GM12878 (cell line): ENCODE data around the gene MEGF11. TPM values are rescaled to one million over a fixed set of nuclear protein-coding genes. Genes with fewer than 3 reads are reported as not detected.
"Not testable (repeated sequence)": the region's sequence is repeated elsewhere in the genome, so short reads cannot be mapped to it uniquely, and the experiment has no call there.

Experiments
- ATAC-seq: fragments of 200-7000 bp; cut with Tn5 transposase; 3 replicates; pipeline ENCODE4 v1.9.1; 2020; ENCODE audit warnings: mild to moderate bottlenecking, moderate library complexity
- BruUV-seq: library from RNA; stranded (reverse); fragments of 400-500 nt; replicated peaks from 2 replicates; lab custom pipeline; 2021; lab: Mats Ljungman, UMichigan
- CTCF ChIA-PET: fragments of 300-600 bp; sonication (Branson Sonifier 250); formaldehyde crosslinking; extraction: SDS; loops from one replicate; lab custom pipeline; 2021; ENCODE audit warnings: inconsistent platforms; lab: Yijun Ruan, JAX
- POLR2A ChIA-PET: fragments of 350-600 bp; formaldehyde crosslinking; extraction: SDS; loops from one replicate; lab custom pipeline; 2021; ENCODE audit warnings: inconsistent platforms; lab: Charles Lee
- RAD21 ChIA-PET: fragments of 300-600 bp; sonication (Branson Sonifier 250); formaldehyde crosslinking; loops from one replicate; lab custom pipeline; 2023; ENCODE audit warnings: antibody characterized with exemption; ENCODE audit not compliant: unreplicated experiment; lab: Charles Lee
- SMC1A ChIA-PET: fragments of 300-600 bp; sonication (Branson Sonifier 250); formaldehyde crosslinking; loops from one replicate; lab custom pipeline; 2023; ENCODE audit not compliant: unreplicated experiment, uncharacterized antibody; lab: Charles Lee
- DNase-seq: peaks from one replicate; pipeline ENCODE4 v3.0.0-alpha.2; 2011; ENCODE audit warnings: low read depth, low spot score
- FAIRE-seq: peaks from 3 replicates; lab custom pipeline; 2011; peaks lifted over from hg19 to GRCh38; lab: Jason Lieb, UNC
- H2AFZ ChIP-seq: 2 replicates; pipeline ENCODE4 v1.6.0; 2011; ENCODE audit warnings: low read depth, low read length, control low read depth; ENCODE audit not compliant: control insufficient read depth
- H3K27ac ChIP-seq: 2 replicates; pipeline ENCODE4 v1.5.1; 2011; ENCODE audit warnings: control low read depth; ENCODE audit not compliant: control insufficient read depth, insufficient read depth
- H3K27me3 ChIP-seq, 2 experiments: replicated peaks in 1 of 2; 2 replicates each; pipeline versions ENCODE4 v1.6.0 to v1.6.1; 2011; ENCODE audit warnings: low read length in 1 of 2; ENCODE audit not compliant: control insufficient read depth in 2 of 2, insufficient read depth in 2 of 2
- H3K36me3 ChIP-seq, 2 experiments: 2 replicates each; pipeline ENCODE4 v1.5.1; 2011; ENCODE audit warnings: low read length in 1 of 2; ENCODE audit not compliant: control insufficient read depth in 2 of 2, insufficient read depth in 2 of 2
- H3K4me1 ChIP-seq: 2 replicates; pipeline ENCODE4 v1.6.1; 2011; ENCODE audit warnings: mild to moderate bottlenecking, low read length, moderate library complexity, mixed read lengths; ENCODE audit not compliant: control insufficient read depth, insufficient read depth
- H3K4me2 ChIP-seq: 2 replicates; pipeline ENCODE4 v1.6.0; 2011; ENCODE audit warnings: control low read depth; ENCODE audit not compliant: control insufficient read depth, insufficient read depth
- H3K4me3 ChIP-seq: fragments of 200-600 bp; sonication (generic); 2 replicates; pipeline ENCODE4 v1.5.1; 2016
- H3K79me2 ChIP-seq: 2 replicates; pipeline ENCODE4 v1.6.0; 2011; ENCODE audit warnings: low read length; ENCODE audit not compliant: control insufficient read depth, insufficient read depth
- H3K9ac ChIP-seq: 2 replicates; pipeline ENCODE4 v1.8.0; 2011; ENCODE audit warnings: low read length, control low read depth, mixed read lengths; ENCODE audit not compliant: control insufficient read depth, insufficient read depth
- H3K9me3 ChIP-seq: replicated peaks from 3 replicates; pipeline ENCODE4 v1.5.1; 2011; ENCODE audit warnings: mild to moderate bottlenecking, low read length; ENCODE audit not compliant: control insufficient read depth, insufficient read depth
- H4K20me1 ChIP-seq: 2 replicates; pipeline ENCODE4 v1.6.0; 2011; ENCODE audit not compliant: control insufficient read depth, insufficient read depth
- BACH1 ChIP-seq: fragments of 450-650 bp; IDR thresholded peaks from 2 replicates; pipeline ENCODE4 v1.6.1; 2017; ENCODE audit warnings: mild to moderate bottlenecking, borderline replicate concordance
- DPF2 ChIP-seq: fragments of 450-650 bp; IDR thresholded peaks from 2 replicates; pipeline ENCODE4 v1.6.1; 2017; ENCODE audit warnings: mild to moderate bottlenecking
- FOS ChIP-seq: IDR thresholded peaks from 3 replicates; pipeline ENCODE4 v1.6.1; 2011; ENCODE audit warnings: borderline replicate concordance; ENCODE audit not compliant: insufficient read length; ENCODE audit errors: extremely low read depth
- IKZF1 ChIP-seq: fragments of 450-650 bp; conservative IDR thresholded peaks from 2 replicates; pipeline ENCODE4 v1.6.1; 2017; ENCODE audit warnings: antibody characterized with exemption, mild to moderate bottlenecking
- IKZF2 ChIP-seq, 2 experiments: fragments of 450-650 bp; IDR thresholded peaks; 2 replicates each; pipeline ENCODE4 v1.6.1; 2017; ENCODE audit warnings: mild to moderate bottlenecking in 2 of 2, moderate library complexity in 2 of 2
- JUND ChIP-seq: IDR thresholded peaks from 2 replicates; pipeline ENCODE4 v1.6.1; 2012; ENCODE audit warnings: low read depth, mild to moderate bottlenecking, low read length, improper control_type of control experiment, moderate library complexity
- KDM1A ChIP-seq: fragments of 200-600 bp; sonication (generic); IDR thresholded peaks from 2 replicates; pipeline ENCODE4 v1.6.1; 2016; ENCODE audit warnings: borderline replicate concordance
- KLF5 ChIP-seq: fragments of 450-650 bp; IDR thresholded peaks from 2 replicates; pipeline ENCODE4 v1.6.1; 2014; ENCODE audit warnings: mild to moderate bottlenecking; ENCODE audit not compliant: partially characterized antibody
- LARP7 ChIP-seq: fragments of 450-650 bp; IDR thresholded peaks from 2 replicates; pipeline ENCODE4 v1.6.1; 2017; ENCODE audit warnings: mild to moderate bottlenecking
- MTA3 ChIP-seq: IDR thresholded peaks from 2 replicates; pipeline ENCODE4 v1.6.1; 2012; ENCODE audit warnings: low read length, inconsistent platforms, borderline replicate concordance
- NFYB ChIP-seq: IDR thresholded peaks from 2 replicates; pipeline ENCODE4 v1.6.1; 2011; ENCODE audit warnings: low read depth, mild to moderate bottlenecking, low read length, improper control_type of control experiment, moderate library complexity; ENCODE audit not compliant: insufficient read depth
- NR2C1 ChIP-seq: fragments of 450-650 bp; IDR thresholded peaks from 2 replicates; pipeline ENCODE4 v1.6.1; 2017; ENCODE audit warnings: antibody characterized with exemption, mild to moderate bottlenecking, moderate library complexity
- NR2F1 ChIP-seq: fragments of 450-650 bp; conservative IDR thresholded peaks from 2 replicates; pipeline ENCODE4 v1.6.1; 2017; ENCODE audit warnings: mild to moderate bottlenecking
- RAD51 ChIP-seq: fragments of 450-650 bp; IDR thresholded peaks from 2 replicates; pipeline ENCODE4 v1.6.1; 2016; ENCODE audit warnings: moderate library complexity, mild to moderate bottlenecking, inconsistent platforms
- SIX5 ChIP-seq: IDR thresholded peaks from 2 replicates; pipeline ENCODE4 v1.6.1; 2011; ENCODE audit warnings: mild to moderate bottlenecking, low read depth, low read length, moderate library complexity; ENCODE audit not compliant: severe bottlenecking
- SRF ChIP-seq, 2 experiments: IDR thresholded peaks; 2 replicates each; pipeline ENCODE4 v1.6.1; 2011; ENCODE audit warnings: low read depth in 2 of 2, low read length in 2 of 2, mild to moderate bottlenecking in 1 of 2, moderate library complexity in 1 of 2
- TAF1 ChIP-seq: IDR thresholded peaks from 2 replicates; pipeline ENCODE4 v1.6.1; 2011; ENCODE audit warnings: mild to moderate bottlenecking, low read depth, low read length, borderline replicate concordance
- TARDBP ChIP-seq: IDR thresholded peaks from 2 replicates; pipeline ENCODE4 v1.6.1; 2016; ENCODE audit warnings: borderline replicate concordance
- WRNIP1 ChIP-seq: IDR thresholded peaks from 2 replicates; pipeline ENCODE4 v1.6.1; 2011; ENCODE audit warnings: low read depth, low read length, improper control_type of control experiment, borderline replicate concordance
- ZNF274 ChIP-seq: IDR thresholded peaks from one replicate; pipeline ENCODE4 v1.8.0; 2011; ENCODE audit not compliant: insufficient read length, insufficient read depth
- WGBS: methylation state at CpG from one replicate; pipeline ENCODE4 v1.1.6; 2016; ENCODE audit warnings: low lambda C conversion rate; ENCODE audit not compliant: insufficient replicate concordance, insufficient coverage; ENCODE audit errors: missing lambda C conversion rate; 5-methylcytosine and 5-hydroxymethylcytosine counted together
- in situ Hi-C: fragments of 300-500 bp; cut with MboI; formaldehyde crosslinking; loops from 9 replicates; pipeline ENCODE4 v1.14.3; 2018; ENCODE audit warnings: mixed read lengths
- intact Hi-C: fragments of 100-400 bp; cut with micrococcal nuclease; formaldehyde crosslinking; loops from one replicate; pipeline ENCODE4 v1.14.2; 2022; ENCODE audit not compliant: unreplicated experiment
- polyA plus RNA-seq, 11 experiments: library from polyadenylated mRNA; depleted of rRNA in 4 of 11; unstranded in 6 of 11; stranded (reverse) in 5 of 11; fragments of >200 nt; fragmentation: Nextera tagmentation in 4 of 11; fragmentation: Illumina TruSeq in 1 of 11; extraction: Ambion mirVana in 4 of 11; extraction: Trizol in 1 of 11; gene quantifications; 1 replicate in 1 of 11; 2 replicates in 10 of 11; pipeline versions ENCODE4 v1.2.1 to v1.2.3, GENCODE V29; 2011 to 2016; ENCODE audit warnings: inconsistent platforms in 2 of 11, missing spikeins in 2 of 11, low read depth in 1 of 11
- total RNA-seq, 4 experiments: library from RNA; depleted of rRNA in 3 of 4; stranded (reverse); fragments of >200 nt in 3 of 4; fragmentation: Illumina TruSeq in 1 of 4; extraction: Trizol in 1 of 4; gene quantifications; 2 replicates each; pipeline versions ENCODE4 v1.2.1 to v1.2.3, GENCODE V29; 2013 to 2021

Gene MEGF11
- total and polyA plus RNA-seq, 10 of the 15 experiments (the other 5 are each of a cell fraction or from before 2014, with no cell fraction given), result 0.03 to 1.7 (median 0.49) TPM

DNA sequence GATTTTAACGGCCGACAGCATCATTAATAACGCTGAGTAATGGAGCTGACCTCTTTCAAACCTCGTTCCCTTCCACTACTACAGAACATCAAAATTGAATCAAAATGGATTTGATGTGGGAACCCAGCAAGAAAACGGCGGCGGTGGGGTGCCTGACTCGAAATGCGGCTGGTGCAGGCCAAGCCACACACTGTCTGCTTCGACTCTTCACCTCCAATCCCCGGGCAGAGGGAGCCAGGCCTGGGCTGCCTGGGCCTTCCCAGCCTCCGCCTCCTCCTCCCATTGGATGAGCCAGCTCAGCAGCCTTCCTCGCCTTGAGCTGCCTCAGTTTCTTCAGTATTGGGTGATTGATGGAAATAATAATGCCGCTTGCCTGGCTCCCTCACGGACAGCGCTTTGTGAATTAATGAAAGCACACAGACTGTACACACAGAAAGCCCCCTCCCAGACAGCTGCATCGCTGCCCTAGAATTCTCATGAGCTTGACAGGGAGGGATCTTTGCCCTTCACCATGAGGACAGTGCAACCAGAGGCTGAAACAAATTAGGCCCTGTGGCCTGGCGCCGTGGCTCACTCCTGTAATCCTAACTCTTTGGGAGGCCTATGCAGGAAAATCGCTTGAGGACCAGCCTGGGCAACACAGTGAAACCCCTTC lies 11.4 kb upstream of the MEGF11 start:
- Histone ChIP-seq H3K9ac (no peak overlapping the region), H3K4me1 (no peaks in the 10 kb centered on the region), H3K27ac (no peak overlapping the region), H2AFZ (no peak overlapping the region), H3K4me3 (no peak overlapping the region), H3K79me2 (no peaks in the 10 kb centered on the region), H3K4me2 (no peak overlapping the region), H3K27me3 (no peaks in the 10 kb centered on the region), H3K9me3 (no peaks in the 10 kb centered on the region; the same call in 2 of the 3 replicates), H4K20me1 (no peaks in the 10 kb centered on the region), H3K36me3 (no peaks in the 10 kb centered on the region)
- 60% methylated on average over 20 of the region's 20 CpGs for WGBS
- CTCF ChIA-PET, result no interaction called here
- ATAC-seq (no peak), DNase-seq (no peak), FAIRE-seq (no peak)
- SMC1A ChIA-PET, result no interaction called here
- intact Hi-C loops, result no loop called here
- RAD21 ChIA-PET, result interaction anchor here (1.1 kb wide), 1 partner anchor 35 kb away, joined by 3 read pairs; no protein-coding TSS in a partner anchor
- in situ Hi-C loops, result no loop called here
- BruUV-seq, result no TSS peak
- POLR2A ChIA-PET, result no interaction called here
- TF ChIP-seq IKZF2 (IDR thresholded peaks at IDR 0.05) (no peak), IKZF1 (no peak), WRNIP1 (no peak), TARDBP (no peak), RAD51 (no peak), KLF5 (no peak), JUND (no peak), NFYB (no peak), TAF1 (no peak), MTA3 (no peak), SIX5 (no peak), LARP7 (no peak), ZNF274 (no peak), FOS (no peak), NR2C1 (no peak), DPF2 (no peak), BACH1 (no peak), NR2F1 (no peak), SRF (IDR thresholded peaks at IDR 0.05; ENCODE audit: low read depth in 2 of 2, low read length in 2 of 2) (no peak), KDM1A (no peak)

- CTCF ChIA-PET, POLR2A ChIA-PET, RAD21 ChIA-PET: not testable (repeated sequence)
Observed at GRCh38 chr15:66262837-66263236, 9.3 kb upstream of the MEGF11 start.

More at GRCh38 chr15:66262837-66263236, 9.3 kb upstream of the MEGF11 start:
- H2AFZ ChIP-seq, H3K27me3 ChIP-seq, ATAC-seq, BruUV-seq, H3K4me3 ChIP-seq, H3K27ac ChIP-seq, intact Hi-C loops, H3K4me2 ChIP-seq, H3K4me1 ChIP-seq, H3K9me3 ChIP-seq, H3K9ac ChIP-seq, SMC1A ChIA-PET, H3K36me3 ChIP-seq, in situ Hi-C loops, H4K20me1 ChIP-seq, DNase-seq, H3K79me2 ChIP-seq, FAIRE-seq: not testable (repeated sequence)
- 40% methylated on average over 1 of the region's 1 CpG for WGBS
